ENCODE measurements around the gene MINDY3. TPM values are rescaled to one million over a fixed set of nuclear protein-coding genes. Genes with fewer than 3 reads are reported as not detected.

Gene MINDY3
- total and polyA plus RNA-seq, 4 donors = 6.5 to 16.1 (median 12.3) TPM

DNA sequence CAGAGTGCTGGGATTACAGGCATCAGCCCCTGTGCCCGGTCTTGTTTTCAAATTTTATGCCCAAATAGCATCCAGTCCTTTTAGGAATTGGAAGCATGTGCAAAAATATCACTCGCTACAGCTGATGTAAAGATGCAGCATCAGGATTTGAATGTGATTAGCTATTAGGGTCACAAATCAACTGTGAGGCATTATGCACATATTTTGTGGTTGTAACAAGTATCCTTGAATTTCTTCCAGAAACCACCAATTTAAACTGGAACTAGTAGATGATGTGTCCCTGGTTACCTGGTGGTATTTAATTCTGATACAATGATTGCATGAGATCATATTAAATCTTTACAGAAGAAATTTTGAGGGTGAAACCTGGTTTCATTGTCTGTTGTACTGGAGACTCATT lies 99.6 kb downstream of the MINDY3 start:
- no peak for DNase-seq (ENCODE audit: low spot score)
- TF ChIP-seq YY1 (IDR thresholded peaks at IDR 0.05) (no peak), HNF4A (conservative IDR thresholded peaks at IDR 0.05) (no peak), RXRA (IDR thresholded peaks at IDR 0.05) (no peak)
- TF ChIP-seq, protein P1, sequence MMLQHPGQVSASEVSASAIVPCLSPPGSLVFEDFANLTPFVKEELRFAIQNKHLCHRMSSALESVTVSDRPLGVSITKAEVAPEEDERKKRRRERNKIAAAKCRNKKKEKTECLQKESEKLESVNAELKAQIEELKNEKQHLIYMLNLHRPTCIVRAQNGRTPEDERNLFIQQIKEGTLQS (IDR thresholded peaks at IDR 0.05) = no peak
- Histone ChIP-seq H3K9me3 (ENCODE audit: control insufficient read depth in 4 of 4, low read length in 3 of 4) (no peaks in the 10 kb centered on the region), H3K27ac (ENCODE audit: low read depth in 1 of 2, low read length in 2 of 2) (no peak overlapping the region), H3K9ac (ENCODE audit: low read depth in 1 of 2, low read length in 2 of 2) (no peak overlapping the region), H3K4me1 (ENCODE audit: control insufficient read depth in 4 of 4, insufficient read depth in 4 of 4, low read length in 3 of 4) (no peaks in the 10 kb centered on the region), H3K27me3 (ENCODE audit: control insufficient read depth in 4 of 4, insufficient read depth in 4 of 4, low read length in 3 of 4) (no peaks in the 10 kb centered on the region), H3K4me3 (ENCODE audit: low read depth in 1 of 3, low read length in 3 of 3) (no peak overlapping the region), H3K36me3 (ENCODE audit: control insufficient read depth in 4 of 4, insufficient read depth in 3 of 4, low read depth in 1 of 4, low read length in 3 of 4) (no peaks in the 10 kb centered on the region)
- WGBS = 94% methylated on average over 2 of the region's 2 CpGs

DNA sequence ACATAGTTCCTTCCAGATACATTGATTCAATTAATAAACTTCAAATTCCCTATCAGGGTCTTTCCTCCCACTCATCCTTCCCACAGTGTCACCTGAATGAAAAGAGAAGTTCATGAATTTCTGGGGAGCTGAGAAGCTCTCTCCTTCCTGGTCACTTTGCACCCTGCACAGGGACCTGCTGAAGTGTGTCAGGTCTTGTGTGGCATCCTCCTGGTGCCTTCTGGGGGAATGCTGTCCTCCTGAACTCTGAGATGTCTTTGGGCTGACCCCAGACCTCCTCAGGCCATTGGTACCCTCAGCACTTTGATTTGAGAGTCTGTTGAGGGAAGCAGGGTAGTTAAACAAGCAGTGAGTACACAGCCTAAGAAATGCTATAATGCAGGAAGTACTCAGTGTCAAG lies 101.0 kb downstream of the MINDY3 start:
- Histone ChIP-seq H3K4me3 (ENCODE audit: low read depth in 1 of 3, low read length in 3 of 3) (no peak overlapping the region), H3K27me3 (ENCODE audit: control insufficient read depth in 4 of 4, insufficient read depth in 4 of 4, low read length in 3 of 4) (no peaks in the 10 kb centered on the region), H3K4me1 (ENCODE audit: control insufficient read depth in 4 of 4, insufficient read depth in 4 of 4, low read length in 3 of 4) (no peaks in the 10 kb centered on the region), H3K36me3 (ENCODE audit: control insufficient read depth in 4 of 4, insufficient read depth in 3 of 4, low read depth in 1 of 4, low read length in 3 of 4) (no peaks in the 10 kb centered on the region), H3K27ac (ENCODE audit: low read depth in 1 of 2, low read length in 2 of 2) (no peak overlapping the region), H3K9ac (ENCODE audit: low read depth in 1 of 2, low read length in 2 of 2) (no peak overlapping the region), H3K9me3 (ENCODE audit: control insufficient read depth in 4 of 4, low read length in 3 of 4) (no peaks in the 10 kb centered on the region)
- TF ChIP-seq SP1 (IDR thresholded peaks at IDR 0.05) (no peak), NR2F2 (IDR thresholded peaks at IDR 0.05) (no peak), TAF1 (conservative IDR thresholded peaks at IDR 0.05) (no peak), RXRA (IDR thresholded peaks at IDR 0.05) (no peak), HNF4A (conservative IDR thresholded peaks at IDR 0.05) (no peak), HNF4G (IDR thresholded peaks at IDR 0.05) (no peak), EGR1 (IDR thresholded peaks at IDR 0.05; ENCODE audit: low read depth in 2 of 2) (no peak), FOXA2 (IDR thresholded peaks at IDR 0.05) (no peak), GABPA (IDR thresholded peaks at IDR 0.05 in 1 of 2, conservative IDR thresholded peaks at IDR 0.05 in 1 of 2) (no peak), FOXA1 (IDR thresholded peaks at IDR 0.05) (no peak), YY1 (IDR thresholded peaks at IDR 0.05) (no peak), RAD21 (IDR thresholded peaks at IDR 0.05) (no peak)
- TF ChIP-seq, protein P2, sequence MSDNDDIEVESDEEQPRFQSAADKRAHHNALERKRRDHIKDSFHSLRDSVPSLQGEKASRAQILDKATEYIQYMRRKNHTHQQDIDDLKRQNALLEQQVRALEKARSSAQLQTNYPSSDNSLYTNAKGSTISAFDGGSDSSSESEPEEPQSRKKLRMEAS (IDR thresholded peaks at IDR 0.05) = no peak
- TF ChIP-seq, protein P1 (IDR thresholded peaks at IDR 0.05) = no peak
- TF ChIP-seq, protein P3, sequence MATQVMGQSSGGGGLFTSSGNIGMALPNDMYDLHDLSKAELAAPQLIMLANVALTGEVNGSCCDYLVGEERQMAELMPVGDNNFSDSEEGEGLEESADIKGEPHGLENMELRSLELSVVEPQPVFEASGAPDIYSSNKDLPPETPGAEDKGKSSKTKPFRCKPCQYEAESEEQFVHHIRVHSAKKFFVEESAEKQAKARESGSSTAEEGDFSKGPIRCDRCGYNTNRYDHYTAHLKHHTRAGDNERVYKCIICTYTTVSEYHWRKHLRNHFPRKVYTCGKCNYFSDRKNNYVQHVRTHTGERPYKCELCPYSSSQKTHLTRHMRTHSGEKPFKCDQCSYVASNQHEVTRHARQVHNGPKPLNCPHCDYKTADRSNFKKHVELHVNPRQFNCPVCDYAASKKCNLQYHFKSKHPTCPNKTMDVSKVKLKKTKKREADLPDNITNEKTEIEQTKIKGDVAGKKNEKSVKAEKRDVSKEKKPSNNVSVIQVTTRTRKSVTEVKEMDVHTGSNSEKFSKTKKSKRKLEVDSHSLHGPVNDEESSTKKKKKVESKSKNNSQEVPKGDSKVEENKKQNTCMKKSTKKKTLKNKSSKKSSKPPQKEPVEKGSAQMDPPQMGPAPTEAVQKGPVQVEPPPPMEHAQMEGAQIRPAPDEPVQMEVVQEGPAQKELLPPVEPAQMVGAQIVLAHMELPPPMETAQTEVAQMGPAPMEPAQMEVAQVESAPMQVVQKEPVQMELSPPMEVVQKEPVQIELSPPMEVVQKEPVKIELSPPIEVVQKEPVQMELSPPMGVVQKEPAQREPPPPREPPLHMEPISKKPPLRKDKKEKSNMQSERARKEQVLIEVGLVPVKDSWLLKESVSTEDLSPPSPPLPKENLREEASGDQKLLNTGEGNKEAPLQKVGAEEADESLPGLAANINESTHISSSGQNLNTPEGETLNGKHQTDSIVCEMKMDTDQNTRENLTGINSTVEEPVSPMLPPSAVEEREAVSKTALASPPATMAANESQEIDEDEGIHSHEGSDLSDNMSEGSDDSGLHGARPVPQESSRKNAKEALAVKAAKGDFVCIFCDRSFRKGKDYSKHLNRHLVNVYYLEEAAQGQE (IDR thresholded peaks at IDR 0.05) = no peak
- TF ChIP-seq, protein P4, sequence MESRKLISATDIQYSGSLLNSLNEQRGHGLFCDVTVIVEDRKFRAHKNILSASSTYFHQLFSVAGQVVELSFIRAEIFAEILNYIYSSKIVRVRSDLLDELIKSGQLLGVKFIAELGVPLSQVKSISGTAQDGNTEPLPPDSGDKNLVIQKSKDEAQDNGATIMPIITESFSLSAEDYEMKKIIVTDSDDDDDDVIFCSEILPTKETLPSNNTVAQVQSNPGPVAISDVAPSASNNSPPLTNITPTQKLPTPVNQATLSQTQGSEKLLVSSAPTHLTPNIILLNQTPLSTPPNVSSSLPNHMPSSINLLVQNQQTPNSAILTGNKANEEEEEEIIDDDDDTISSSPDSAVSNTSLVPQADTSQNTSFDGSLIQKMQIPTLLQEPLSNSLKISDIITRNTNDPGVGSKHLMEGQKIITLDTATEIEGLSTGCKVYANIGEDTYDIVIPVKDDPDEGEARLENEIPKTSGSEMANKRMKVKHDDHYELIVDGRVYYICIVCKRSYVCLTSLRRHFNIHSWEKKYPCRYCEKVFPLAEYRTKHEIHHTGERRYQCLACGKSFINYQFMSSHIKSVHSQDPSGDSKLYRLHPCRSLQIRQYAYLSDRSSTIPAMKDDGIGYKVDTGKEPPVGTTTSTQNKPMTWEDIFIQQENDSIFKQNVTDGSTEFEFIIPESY (IDR thresholded peaks at IDR 0.05) = no peak
- DNase-seq (ENCODE audit: low spot score) = no peak
